ENCODE measurements around the gene PPM1H.

GRCh38 chr12:62832027-62832426 lies 102.9 kb downstream of the PPM1H start:
- TF ChIP-seq SRF (IDR thresholded peaks at IDR 0.05; ENCODE audit: low read depth, low read length) (no peak), CTCF (IDR thresholded peaks at IDR 0.05; ENCODE audit: control extremely low read depth in 1 of 3, insufficient read depth in 1 of 3, low read depth in 1 of 3, low read length in 3 of 3) (no peak), ATF3 (IDR thresholded peaks at IDR 0.05; ENCODE audit: insufficient read depth, low read depth, low read length) (no peak), EP300 (IDR thresholded peaks at IDR 0.05; ENCODE audit: borderline replicate concordance in 1 of 2, low read depth in 2 of 2, low read length in 2 of 2) (no peak), RXRA (IDR thresholded peaks at IDR 0.05; ENCODE audit: insufficient read depth, low read depth, low read length) (no peak), JUND (IDR thresholded peaks at IDR 0.05; ENCODE audit: low read length) (no peak), ASH2L (IDR thresholded peaks at IDR 0.05; ENCODE audit: low read length) (no peak), CREB1 (IDR thresholded peaks at IDR 0.05) (no peak), POU5F1 (IDR thresholded peaks at IDR 0.05; ENCODE audit: low read depth, low read length) (no peak), RFX5 (IDR thresholded peaks at IDR 0.05; ENCODE audit: borderline replicate concordance, low read depth, low read length) (no peak), GABPA (IDR thresholded peaks at IDR 0.05; ENCODE audit: borderline replicate concordance, insufficient read depth, low read length) (no peak), USF2 (IDR thresholded peaks at IDR 0.05; ENCODE audit: low read length) (no peak), CBX5 (IDR thresholded peaks at IDR 0.05; ENCODE audit: low read depth, low read length) (no peak), EZH2 (IDR thresholded peaks at IDR 0.05; ENCODE audit: low read depth, low read length, severe bottlenecking) (no peak)
